Natural killer cell treated with Interleukin-12 subunit alpha and Interleukin-12 subunit beta and Interleukin-15 and Interleukin-18, amount 100 ng/mL, for 72 hours (primary cell): Measurements from ENCODE around the gene PRR14L. TPM values are rescaled to one million over a fixed set of nuclear protein-coding genes. Genes with fewer than 3 reads are reported as not detected.

Experiments used
- ATAC-seq, 2 donors: fragments of 150-1000 bp; cut with Tn5 transposase in 1 of 2; sonication (Bioruptor Pico), chemical (Tn5 transposase) in 1 of 2; 2 replicates each; pipeline ENCODE4 v1.10.0; 2021
- DNase-seq: peaks from one replicate; pipeline ENCODE4 v3.0.0; 2022; ENCODE audit warnings: low spot score
- H3K27ac Mint-ChIP-seq, 2 donors: 1 replicate in 1 of 2; 2 replicates in 1 of 2; pipeline ENCODE4 v1.8.0; 2022; ENCODE audit warnings: mixed read lengths in 2 of 2, mild to moderate bottlenecking in 1 of 2, moderate library complexity in 1 of 2
- H3K27me3 Mint-ChIP-seq, 2 donors: 1 replicate in 1 of 2; 2 replicates in 1 of 2; pipeline ENCODE4 v1.8.0; 2022; ENCODE audit warnings: mixed read lengths in 2 of 2
- H3K36me3 Mint-ChIP-seq: one replicate; pipeline ENCODE4 v1.8.0; 2022; ENCODE audit warnings: mixed read lengths
- H3K4me1 Mint-ChIP-seq, 2 donors: 1 replicate in 1 of 2; 2 replicates in 1 of 2; pipeline ENCODE4 v1.8.0; 2022; ENCODE audit warnings: low read depth in 2 of 2, mixed read lengths in 2 of 2, mild to moderate bottlenecking in 1 of 2
- H3K4me3 Mint-ChIP-seq: one replicate; pipeline ENCODE4 v1.8.0; 2022; ENCODE audit warnings: mixed read lengths
- H3K9me3 Mint-ChIP-seq: 2 replicates; pipeline ENCODE4 v1.8.0; 2022; ENCODE audit warnings: mixed read lengths
- total RNA-seq, 2 donors: library from RNA; stranded (reverse); gene quantifications; one replicate each; pipeline ENCODE4 v1.2.3, GENCODE V29; 2022

PRR14L gene
- total RNA-seq, 2 donors from 2014 or later = 80.4 to 99.0 TPM

DNA sequence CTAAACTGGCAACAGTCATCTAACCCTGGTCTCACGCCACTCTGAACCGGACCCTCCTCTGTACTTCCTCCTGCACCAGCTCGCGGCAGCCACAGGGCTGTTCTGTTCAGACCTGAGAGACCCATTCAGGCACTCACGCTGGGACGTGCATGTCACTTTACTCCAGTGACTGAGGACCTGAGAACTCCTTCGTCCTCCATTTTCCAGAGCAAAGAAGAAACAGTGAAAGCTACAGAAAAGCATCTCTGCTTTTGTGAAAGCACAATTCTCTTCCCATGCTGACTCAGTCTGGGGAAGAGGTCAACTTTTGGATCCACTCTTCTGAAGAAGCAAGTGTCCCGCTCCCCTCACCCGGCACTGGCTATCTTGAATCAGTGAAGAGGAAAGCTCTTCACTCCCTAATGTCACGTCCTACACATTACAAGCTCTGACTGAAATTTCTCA, 112.5 kb downstream of the PRR14L start:
- peaks cover 37 to 40% of the 10 kb centered on the region in 2 donors for H3K4me1 Mint-ChIP-seq
- DNase-seq = no peak
- H3K36me3 Mint-ChIP-seq = no peaks in the 10 kb centered on the region
- H3K27ac Mint-ChIP-seq = peak overlapping the region; percentile 82 to 91
- no peaks in the 10 kb centered on the region for H3K27me3 Mint-ChIP-seq
- peak overlapping the region; percentile 84 for H3K4me3 Mint-ChIP-seq
- peak; percentile 75 to 76 for ATAC-seq
- H3K9me3 Mint-ChIP-seq = no peaks in the 10 kb centered on the region

GRCh38 chr22:31635638-31636306, 114.2 kb downstream of the PRR14L start:
- Mint-ChIP-seq H3K27ac (peak overlapping the region; percentile 28 to 84), H3K27me3 (no peaks in the 10 kb centered on the region), H3K4me1 (peaks cover 33 to 43% of the 10 kb centered on the region in 2 donors), H3K4me3 (no peak overlapping the region), H3K36me3 (no peaks in the 10 kb centered on the region), H3K9me3 (no peaks in the 10 kb centered on the region)
- DNase-seq (no peak), ATAC-seq (no peak)

- no peaks in the 10 kb centered on the region for H3K36me3 Mint-ChIP-seq
- ATAC-seq (no peak), DNase-seq (no peak)
- peak overlapping the region; percentile 86 for H3K4me3 Mint-ChIP-seq
- H3K27ac Mint-ChIP-seq = peak overlapping the region; percentile 69 to 85
- H3K9me3 Mint-ChIP-seq = no peaks in the 10 kb centered on the region
- no peaks in the 10 kb centered on the region for H3K27me3 Mint-ChIP-seq
- peaks cover 21 to 46% of the 10 kb centered on the region in 2 donors for H3K4me1 Mint-ChIP-seq
These were observed 118.5 kb downstream of the PRR14L start for GRCh38 chr22:31631436-31631835.

Other genes with a start within 250 kb of the PRR14L start
- gene PISD, start 87.9 kb downstream of the PRR14L start, total RNA-seq = 10 to 100 TPM; 66.6 to 87.0 TPM
- 10 to 100 TPM; 33.8 to 69.3 TPM for gene DEPDC5, start 3.9 kb upstream of the PRR14L start, total RNA-seq
- 100 to 1,000 TPM in 1 of 2 donors, 10 to 100 TPM in 1; 99.2 to 191 TPM for gene YWHAH, start 194.4 kb upstream of the PRR14L start, total RNA-seq